ENCODE results near the gene PDCD2L.
A peak's percentile ranks its signal among the peaks of the same experiment; 100 is the strongest.
"Not testable (repeated sequence)": the region's sequence is repeated elsewhere in the genome, so short reads cannot be mapped to it uniquely, and the experiment has no call there.

The PDCD2L gene

GRCh38 chr19:34426096-34426661, 22.0 kb downstream of the PDCD2L start:
- DNase-seq, result peak; percentile 46

GRCh38 chr19:34428549-34429285, 24.5 kb downstream of the PDCD2L start:
- no peak for DNase-seq

GRCh38 chr19:34429553-34429952, 25.4 kb downstream of the PDCD2L start:
- DNase-seq, result no peak

GRCh38 chr19:34430738-34431625, 26.8 kb downstream of the PDCD2L start:
- peak; percentile 63 for DNase-seq

GRCh38 chr19:34431681-34432402, 27.6 kb downstream of the PDCD2L start:
- DNase-seq, result no peak

GRCh38 chr19:34432797-34433196, 28.6 kb downstream of the PDCD2L start:
- DNase-seq, result no peak

GRCh38 chr19:34436716-34437115, 32.5 kb downstream of the PDCD2L start:
- no peak for DNase-seq

- no peak for DNase-seq
These were observed 44.0 kb downstream of the PDCD2L start for GRCh38 chr19:34448191-34448590.

GRCh38 chr19:34452723-34453122, 48.5 kb downstream of the PDCD2L start:
- no peak for DNase-seq

- no peak for DNase-seq
These were observed 49.9 kb downstream of the PDCD2L start for GRCh38 chr19:34454091-34454490.

- no peak for DNase-seq
These were observed 50.5 kb downstream of the PDCD2L start for GRCh38 chr19:34454685-34455084.

GRCh38 chr19:34455783-34456480, 51.7 kb downstream of the PDCD2L start:
- not testable (repeated sequence) for DNase-seq

GRCh38 chr19:34457446-34457845, 53.2 kb downstream of the PDCD2L start:
- DNase-seq, result no peak

- DNase-seq, result no peak
These were observed 54.5 kb downstream of the PDCD2L start for GRCh38 chr19:34458677-34459076.

GRCh38 chr19:34459614-34460013, 55.4 kb downstream of the PDCD2L start:
- no peak for DNase-seq

- DNase-seq, result no peak
These were observed 57.3 kb downstream of the PDCD2L start for GRCh38 chr19:34461375-34462100.

GRCh38 chr19:34464785-34465184, 60.6 kb downstream of the PDCD2L start:
- not testable (repeated sequence) for DNase-seq

- no peak for DNase-seq
These were observed 64.2 kb downstream of the PDCD2L start for GRCh38 chr19:34468409-34468808.

GRCh38 chr19:34469026-34469425, 64.8 kb downstream of the PDCD2L start:
- not testable (repeated sequence) for DNase-seq

- no peak for DNase-seq
These were observed 67.9 kb downstream of the PDCD2L start for GRCh38 chr19:34471906-34472700.
